DMS153 treated with DMSO at 0.1 percent for 48 hours (cell line): ENCODE measurements around the gene WDFY3.

Experiments
- DNase-seq: peaks from one replicate; lab custom pipeline; 2025; ENCODE audit not compliant: unreplicated experiment; lab: John Stamatoyannopoulos, UW

The WDFY3 gene

GRCh38 chr4:84799318-84799717 lies 167.2 kb downstream of the WDFY3 start:
- DNase-seq, result no peak

- no peak for DNase-seq
These were observed 170.1 kb downstream of the WDFY3 start for GRCh38 chr4:84796394-84796793.

GRCh38 chr4:84792366-84793301 lies 173.9 kb downstream of the WDFY3 start:
- DNase-seq, result no peak

GRCh38 chr4:84790769-84791565 lies 175.5 kb downstream of the WDFY3 start:
- no peak for DNase-seq

GRCh38 chr4:84786478-84786877 lies 180.0 kb downstream of the WDFY3 start:
- no peak for DNase-seq

- no peak for DNase-seq
These were observed 184.0 kb downstream of the WDFY3 start for GRCh38 chr4:84782517-84782916.

- no peak for DNase-seq
These were observed 185.8 kb downstream of the WDFY3 start for GRCh38 chr4:84780719-84781118.

- no peak for DNase-seq
These were observed 188.4 kb downstream of the WDFY3 start for GRCh38 chr4:84778041-84778440.

GRCh38 chr4:84767168-84767567 lies 199.3 kb downstream of the WDFY3 start:
- no peak for DNase-seq

- DNase-seq, result no peak
These were observed 213.0 kb downstream of the WDFY3 start for GRCh38 chr4:84753321-84753972.

GRCh38 chr4:84751707-84752106 lies 214.8 kb downstream of the WDFY3 start:
- DNase-seq, result no peak

- no peak for DNase-seq
These were observed 215.6 kb downstream of the WDFY3 start for GRCh38 chr4:84750960-84751283.

GRCh38 chr4:84750260-84750959 lies 216.1 kb downstream of the WDFY3 start:
- DNase-seq, result peak; percentile 55

- no peak for DNase-seq
These were observed 226.4 kb downstream of the WDFY3 start for GRCh38 chr4:84740057-84740456.

- no peak for DNase-seq
These were observed 227.9 kb downstream of the WDFY3 start for GRCh38 chr4:84738622-84739021.

GRCh38 chr4:84737656-84738055 lies 228.8 kb downstream of the WDFY3 start:
- DNase-seq, result no peak

- no peak for DNase-seq
These were observed 232.5 kb downstream of the WDFY3 start for GRCh38 chr4:84734037-84734436.

GRCh38 chr4:84733343-84734033 lies 233.0 kb downstream of the WDFY3 start:
- DNase-seq, result no peak

GRCh38 chr4:84730375-84730774 lies 236.1 kb downstream of the WDFY3 start:
- no peak for DNase-seq

- no peak for DNase-seq
These were observed 239.0 kb downstream of the WDFY3 start for GRCh38 chr4:84727491-84727890.
